ENCODE results near the gene DDX55. TPM values are rescaled to one million over a fixed set of nuclear protein-coding genes. Genes with fewer than 3 reads are reported as not detected.

DDX55 gene
- total and polyA plus RNA-seq, 12 donors, result 3.2 to 14.0 (median 5.3) TPM

- WGBS, 2 donors, result 96 to 99% methylated on average over 2 of the region's 2 CpGs
- Histone ChIP-seq H3K9me3 (no peaks in the 10 kb centered on the region), H3K4me3 (no peak overlapping the region), H3K36me3 (peaks cover 0 to 100% (median 85%) of the 10 kb centered on the region in 9 donors), H3K27ac (peak overlapping the region in 4 of 10 donors; percentile 2 to 57 (median 49)), H3K4me1 (peaks cover 0 to 16% (median 6%) of the 10 kb centered on the region in 9 donors), H3K27me3 (no peaks in the 10 kb centered on the region)
- no peak for DNase-seq
- ATAC-seq, result peak in 1 of 8 donors; percentile 6
- intact Hi-C loops (cut with DNase I), result no loop called here
- no peak for TF ChIP-seq CTCF (IDR thresholded peaks at IDR 0.05)
Observed at GRCh38 chr12:123614110-123614509, 12.2 kb downstream of the DDX55 start.

GRCh38 chr12:123614531-123614930, 12.6 kb downstream of the DDX55 start:
- no peak for DNase-seq
- no peak overlapping the region for H3K4me3 ChIP-seq
- no peaks in the 10 kb centered on the region for H3K27me3 ChIP-seq
- peak in 6 of 8 donors; percentile 29 to 73 (median 52) for ATAC-seq
- WGBS, 2 donors, result 60 to 72% methylated on average over 4 of the region's 4 CpGs
- intact Hi-C loops (cut with DNase I), result no loop called here
- H3K27ac ChIP-seq, result peak overlapping the region in 6 of 10 donors; percentile 2 to 57 (median 49)
- H3K36me3 ChIP-seq, result peaks cover 0 to 100% (median 85%) of the 10 kb centered on the region in 9 donors
- TF ChIP-seq CTCF (IDR thresholded peaks at IDR 0.05), result no peak
- peaks cover 0 to 16% (median 6%) of the 10 kb centered on the region in 9 donors for H3K4me1 ChIP-seq
- no peaks in the 10 kb centered on the region for H3K9me3 ChIP-seq

GRCh38 chr12:123617144-123617543, 15.2 kb downstream of the DDX55 start:
- Histone ChIP-seq H3K27ac (no peak overlapping the region), H3K36me3 (peaks cover 0 to 100% (median 84%) of the 10 kb centered on the region in 9 donors), H3K4me1 (peaks cover 0 to 16% (median 6%) of the 10 kb centered on the region in 9 donors), H3K4me3 (no peak overlapping the region), H3K9me3 (no peaks in the 10 kb centered on the region), H3K27me3 (no peaks in the 10 kb centered on the region)
- no peak for DNase-seq
- ATAC-seq, result no peak
- WGBS, 2 donors, result 87 to 90% methylated on average over 3 of the region's 3 CpGs
- intact Hi-C loops (cut with DNase I), result no loop called here
- no peak for TF ChIP-seq CTCF (IDR thresholded peaks at IDR 0.05)

- peaks cover 0 to 100% (median 87%) of the 10 kb centered on the region in 9 donors for H3K36me3 ChIP-seq
- no peaks in the 10 kb centered on the region for H3K27me3 ChIP-seq
- WGBS, 2 donors, result 67 to 75% methylated on average over 13 of the region's 13 CpGs
- intact Hi-C loops (cut with DNase I), result no loop called here
- DNase-seq, result no peak
- peak in 1 of 8 donors; percentile 39 for ATAC-seq
- peaks cover 0 to 16% (median 6%) of the 10 kb centered on the region in 9 donors for H3K4me1 ChIP-seq
- TF ChIP-seq CTCF (IDR thresholded peaks at IDR 0.05), result no peak
- H3K9me3 ChIP-seq, result no peaks in the 10 kb centered on the region
- no peak overlapping the region for H3K27ac ChIP-seq
- no peak overlapping the region for H3K4me3 ChIP-seq
Observed at GRCh38 chr12:123617580-123617979, 15.7 kb downstream of the DDX55 start.

Data from heart right ventricle (tissue), 16 donors.